Measurements from ENCODE around the gene FDPS. TPM values are rescaled to one million over a fixed set of nuclear protein-coding genes. Genes with fewer than 3 reads are reported as not detected.

The FDPS gene
- total and polyA plus RNA-seq, 2 donors (not counting 1 experiment from before 2014, with no cell fraction given), result 88.3 to 128 TPM

GRCh38 chr1:155322571-155322952 lies 13.9 kb downstream of the FDPS start:
- peak overlapping the region; percentile 99 for H3K4me2 ChIP-seq (replicated peaks; ENCODE audit: low read depth, low read length, poor library complexity, severe bottlenecking)
- no peaks in the 10 kb centered on the region for H3K27me3 ChIP-seq (replicated peaks in 1 of 4; ENCODE audit: control extremely low read depth in 1 of 4, control insufficient read depth in 3 of 4, insufficient read depth in 4 of 4, low read length in 3 of 4)
- H3K4me1 Mint-ChIP-seq, result peaks cover 36% of the 10 kb centered on the region
- peak overlapping the region; percentile 98 for H2AFZ ChIP-seq (ENCODE audit: insufficient read depth, low read depth, low read length, poor library complexity, severe bottlenecking)
- H3K4me3 Mint-ChIP-seq, result peak overlapping the region; percentile 83
- H3K9me3 Mint-ChIP-seq (ENCODE audit: insufficient read depth), result no peaks in the 10 kb centered on the region
- peak overlapping the region; percentile 17 to 100 (median 97) for H3K4me3 ChIP-seq (ENCODE audit: control extremely low read depth in 1 of 5, extremely low read depth in 1 of 5, insufficient read depth in 1 of 5, low read depth in 2 of 5, low read length in 4 of 5)
- no peaks in the 10 kb centered on the region for H3K27me3 Mint-ChIP-seq
- no peak for TF ChIP-seq EZH2 (IDR thresholded peaks at IDR 0.05; ENCODE audit: borderline replicate concordance, insufficient read depth, low read depth, low read length, poor library complexity, severe bottlenecking)
- TF ChIP-seq CTCF (IDR thresholded peaks at IDR 0.05), result no peak
- no peak overlapping the region for H3K27ac ChIP-seq (ENCODE audit: low read length in 2 of 2)
- H3K9me3 ChIP-seq (ENCODE audit: control extremely low read depth in 1 of 3, control insufficient read depth in 2 of 3, insufficient read depth in 1 of 3, low read length in 2 of 3), result peaks cover 0 to 2% (median 0%) of the 10 kb centered on the region in 3 donors
- no peak for ATAC-seq (ENCODE audit: low read depth)
- CTCF ChIA-PET, result interaction anchor here (0.7 to 6.5 kb wide), 11 partner anchors 11 to 181 kb away, joined by 3 to 128 read pairs (median 9); partner anchors contain the start of genes CLK2, FDPS, MTX1 and PKLR
- H3K79me2 ChIP-seq (ENCODE audit: control insufficient read depth, insufficient read depth, low read length), result peaks cover 4% of the 10 kb centered on the region
- intact Hi-C loops (cut with micrococcal nuclease), result loop anchor here (2.0 to 10.0 kb wide), 3 partner anchors 240 to 1182 kb away; partner anchors contain the start of genes ASH1L and MEF2D
- 3% methylated on average over 25 of the region's 28 CpGs for WGBS (ENCODE audit: insufficient coverage)
- no peak for DNase-seq
- no peaks in the 10 kb centered on the region for H4K20me1 ChIP-seq (ENCODE audit: control insufficient read depth, insufficient read depth, low read length, poor library complexity, severe bottlenecking)
- peaks cover 17 to 35% of the 10 kb centered on the region in 2 donors for H3K4me1 ChIP-seq (ENCODE audit: control insufficient read depth in 2 of 2, insufficient read depth in 2 of 2, low read length in 2 of 2)
- peaks cover 0 to 3% of the 10 kb centered on the region in 2 experiments for H3K36me3 ChIP-seq (replicated peaks in 1 of 2; ENCODE audit: control extremely low read depth in 1 of 2, control insufficient read depth in 1 of 2, extremely low read depth in 1 of 2, insufficient read depth in 2 of 2, low read length in 1 of 2)
- peak overlapping the region; percentile 53 for H3K27ac Mint-ChIP-seq
- H3K9ac ChIP-seq (ENCODE audit: low read length), result peak overlapping the region; percentile 98
- POLR2A ChIA-PET, result no interaction called here
